Neuronal stem cell (in vitro differentiated cells): ENCODE results near the gene PIGL.
"Not testable (repeated sequence)": the region's sequence is repeated elsewhere in the genome, so short reads cannot be mapped to it uniquely, and the experiment has no call there.

Experiments used
- DNase-seq: peaks from one replicate; pipeline ENCODE4 v3.0.0-alpha.2; 2013; ENCODE audit warnings: low spot score
- H2AFZ ChIP-seq: one replicate; pipeline ENCODE4 v1.6.1; 2013; ENCODE audit warnings: mild to moderate bottlenecking, low read length, inconsistent platforms
- H2AK5ac ChIP-seq: 2 replicates; pipeline ENCODE4 v1.6.1; 2013; ENCODE audit warnings: low read depth, mild to moderate bottlenecking, inconsistent platforms, low read length, moderate library complexity, mixed read lengths
- H2BK120ac ChIP-seq: 2 replicates; pipeline ENCODE4 v1.6.1; 2013; ENCODE audit warnings: low read depth, mild to moderate bottlenecking, inconsistent platforms, low read length, moderate library complexity, mixed read lengths
- H2BK12ac ChIP-seq: one replicate; pipeline ENCODE4 v1.6.1; 2013; ENCODE audit warnings: low read length, inconsistent platforms
- H2BK15ac ChIP-seq: 2 replicates; pipeline ENCODE4 v1.6.1; 2013; ENCODE audit warnings: mild to moderate bottlenecking, low read length, inconsistent platforms, mixed read lengths
- H2BK5ac ChIP-seq: one replicate; pipeline ENCODE4 v1.6.1; 2013; ENCODE audit warnings: inconsistent platforms, mild to moderate bottlenecking, low read length, moderate library complexity
- H3K14ac ChIP-seq: one replicate; pipeline ENCODE4 v1.6.1; 2013; ENCODE audit warnings: low read length, inconsistent platforms
- H3K18ac ChIP-seq: 2 replicates; pipeline ENCODE4 v1.6.1; 2013; ENCODE audit warnings: low read length, inconsistent platforms
- H3K23ac ChIP-seq: 2 replicates; pipeline ENCODE4 v1.6.1; 2013; ENCODE audit warnings: low read depth, mild to moderate bottlenecking, mixed read lengths, low read length, inconsistent platforms; ENCODE audit not compliant: poor library complexity
- H3K27ac ChIP-seq: replicated peaks from 3 replicates; pipeline ENCODE4 v1.5.1; 2013; ENCODE audit warnings: low read length, inconsistent platforms
- H3K27me3 ChIP-seq, 3 experiments: 2 replicates each; pipeline ENCODE4 v1.6.1; 2013; ENCODE audit warnings: low read length in 3 of 3, mild to moderate bottlenecking in 2 of 3, inconsistent platforms in 1 of 3, low read depth in 1 of 3, mixed read lengths in 1 of 3, moderate library complexity in 1 of 3; ENCODE audit not compliant: control insufficient read depth in 3 of 3, insufficient read depth in 3 of 3
- H3K36me3 ChIP-seq, 2 donors: replicated peaks in 1 of 2; 2 replicates each; pipeline ENCODE4 v1.6.1; 2013; ENCODE audit warnings: low read length in 2 of 2; ENCODE audit not compliant: control insufficient read depth in 2 of 2, insufficient read depth in 2 of 2
- H3K4ac ChIP-seq: 2 replicates; pipeline ENCODE4 v1.6.1; 2013; ENCODE audit warnings: inconsistent platforms, mild to moderate bottlenecking, low read length, moderate library complexity
- H3K4me1 ChIP-seq, 2 donors: 1 replicate in 1 of 2; 2 replicates in 1 of 2; pipeline ENCODE4 v1.6.1; 2013; ENCODE audit warnings: low read length in 2 of 2, low read depth in 1 of 2; ENCODE audit not compliant: control insufficient read depth in 2 of 2, insufficient read depth in 1 of 2
- H3K4me2 ChIP-seq: one replicate; pipeline ENCODE4 v1.6.1; 2013; ENCODE audit warnings: mild to moderate bottlenecking, low read length, inconsistent platforms; ENCODE audit not compliant: insufficient read depth, poor library complexity, severe bottlenecking
- H3K4me3 ChIP-seq, 2 donors: 2 replicates each; pipeline ENCODE4 v1.5.1; 2013; ENCODE audit warnings: low read length in 2 of 2, mild to moderate bottlenecking in 2 of 2, inconsistent platforms in 1 of 2, moderate library complexity in 1 of 2
- H3K79me1 ChIP-seq: one replicate; pipeline ENCODE4 v1.6.1; 2013; ENCODE audit warnings: low read depth, mild to moderate bottlenecking, inconsistent platforms, low read length, moderate library complexity
- H3K9ac ChIP-seq: one replicate; pipeline ENCODE4 v1.6.1; 2013; ENCODE audit warnings: mild to moderate bottlenecking, low read depth, low read length, inconsistent platforms; ENCODE audit not compliant: poor library complexity
- H3K9me3 ChIP-seq, 2 donors: replicated peaks in 1 of 2; 2 replicates each; pipeline versions ENCODE3 to v1.6.1; 2013; ENCODE audit warnings: low read length in 2 of 2, mild to moderate bottlenecking in 2 of 2, inconsistent platforms in 1 of 2, low read depth in 1 of 2, mixed read lengths in 1 of 2, moderate library complexity in 1 of 2; ENCODE audit not compliant: control insufficient read depth in 2 of 2, insufficient read depth in 1 of 2
- H4K8ac ChIP-seq: one replicate; pipeline ENCODE4 v1.6.1; 2013; ENCODE audit warnings: low read depth, mild to moderate bottlenecking, inconsistent platforms, low read length, moderate library complexity
- H4K91ac ChIP-seq: one replicate; pipeline ENCODE4 v1.6.1; 2013; ENCODE audit warnings: low read length, low read depth, mild to moderate bottlenecking, inconsistent platforms; ENCODE audit not compliant: poor library complexity
- WGBS, 2 donors: extraction: QIAGEN DNeasy Blood & Tissue Kit; methylation state at CpG; one replicate each; pipeline ENCODE4 v1.1.7; 2013; ENCODE audit warnings: missing lambda C conversion rate in 2 of 2, mixed read lengths in 1 of 2; ENCODE audit not compliant: insufficient read length in 2 of 2, insufficient replicate concordance in 1 of 2; ENCODE audit errors: extremely low coverage in 2 of 2; 5-methylcytosine and 5-hydroxymethylcytosine counted together

The PIGL gene

DNA sequence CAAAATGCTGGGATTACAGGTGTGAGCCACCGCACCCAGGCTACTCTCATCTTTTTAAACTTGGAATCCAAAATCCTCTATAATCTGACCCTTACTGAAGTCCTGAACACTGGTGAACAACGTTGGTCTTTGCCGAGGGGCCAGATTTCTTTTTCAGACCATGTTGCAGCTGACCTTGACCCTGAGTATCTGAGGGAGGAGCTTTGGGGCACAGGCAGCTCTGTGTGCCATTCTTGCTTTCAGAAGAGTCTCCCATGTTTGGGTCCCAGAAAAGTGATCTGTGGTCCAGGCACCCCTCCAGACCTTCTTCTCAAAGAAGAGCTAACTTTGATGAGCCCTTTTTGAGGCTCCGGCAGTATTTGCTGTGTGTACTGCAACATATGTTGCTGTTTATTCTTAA, 85.8 kb downstream of the PIGL start:
- H2BK12ac ChIP-seq, result no peak overlapping the region
- H2BK120ac ChIP-seq, result no peak overlapping the region
- no peaks in the 10 kb centered on the region for H3K27me3 ChIP-seq
- H4K91ac ChIP-seq, result no peak overlapping the region
- no peak overlapping the region for H3K18ac ChIP-seq
- no peak overlapping the region for H4K8ac ChIP-seq
- DNase-seq, result no peak
- H2AFZ ChIP-seq, result no peak overlapping the region
- no peak overlapping the region for H2BK15ac ChIP-seq
- no peak overlapping the region for H3K9ac ChIP-seq
- peaks cover 4% of the 10 kb centered on the region for H3K79me1 ChIP-seq
- no peaks in the 10 kb centered on the region for H3K9me3 ChIP-seq
- no peak overlapping the region for H2BK5ac ChIP-seq
- H3K27ac ChIP-seq, result no peak overlapping the region
- H3K4ac ChIP-seq, result no peak overlapping the region
- H3K23ac ChIP-seq, result no peak overlapping the region
- no peak overlapping the region for H3K14ac ChIP-seq
- WGBS, 2 donors, result no CpG with 5 or more reads among the region's 4 CpGs
- no peak overlapping the region for H3K4me3 ChIP-seq
- no peak overlapping the region for H2AK5ac ChIP-seq
- H3K4me2 ChIP-seq, result no peak overlapping the region
- H3K4me1 ChIP-seq, result no peaks in the 10 kb centered on the region
- peaks cover 6 to 23% of the 10 kb centered on the region in 2 donors for H3K36me3 ChIP-seq

DNA sequence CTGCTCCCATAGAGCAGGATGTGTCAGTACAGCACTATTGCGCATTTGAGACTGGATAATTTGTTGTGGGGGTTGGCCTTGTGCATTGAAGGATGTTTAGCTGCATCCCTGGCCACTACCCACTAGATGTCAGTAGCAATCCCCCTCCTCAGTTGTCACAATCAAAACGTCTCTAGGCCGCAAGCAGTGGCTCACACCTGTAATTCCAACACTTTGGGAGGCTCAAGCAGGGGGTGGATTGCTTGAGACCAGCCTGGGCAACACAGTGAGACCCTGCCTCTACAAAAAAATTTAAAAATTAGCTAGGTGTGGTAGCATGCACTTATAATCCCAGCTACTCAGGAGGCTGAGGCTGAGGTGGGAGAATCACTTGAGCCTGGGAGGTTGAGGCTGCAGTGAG, 87.8 kb downstream of the PIGL start:
- H3K9ac ChIP-seq, result no peak overlapping the region
- peaks cover 4% of the 10 kb centered on the region for H3K79me1 ChIP-seq
- no peak overlapping the region for H2BK15ac ChIP-seq
- H3K18ac ChIP-seq, result no peak overlapping the region
- no peak overlapping the region for H2AFZ ChIP-seq
- no peak overlapping the region for H3K23ac ChIP-seq
- H3K9me3 ChIP-seq, result no peaks in the 10 kb centered on the region
- H4K8ac ChIP-seq, result no peak overlapping the region
- H3K4me3 ChIP-seq, result no peak overlapping the region
- H4K91ac ChIP-seq, result no peak overlapping the region
- no CpG with 5 or more reads among the region's 3 CpGs for WGBS, 2 donors
- no peak overlapping the region for H3K4me2 ChIP-seq
- no peak overlapping the region for H2BK120ac ChIP-seq
- no peak overlapping the region for H3K14ac ChIP-seq
- no peak overlapping the region for H3K4ac ChIP-seq
- H3K4me1 ChIP-seq, result no peaks in the 10 kb centered on the region
- DNase-seq, result no peak
- H3K27ac ChIP-seq, result no peak overlapping the region
- H2BK5ac ChIP-seq, result no peak overlapping the region
- H3K27me3 ChIP-seq, result no peaks in the 10 kb centered on the region
- H3K36me3 ChIP-seq, result peaks cover 6 to 19% of the 10 kb centered on the region in 2 donors
- no peak overlapping the region for H2AK5ac ChIP-seq
- H2BK12ac ChIP-seq, result no peak overlapping the region

DNA sequence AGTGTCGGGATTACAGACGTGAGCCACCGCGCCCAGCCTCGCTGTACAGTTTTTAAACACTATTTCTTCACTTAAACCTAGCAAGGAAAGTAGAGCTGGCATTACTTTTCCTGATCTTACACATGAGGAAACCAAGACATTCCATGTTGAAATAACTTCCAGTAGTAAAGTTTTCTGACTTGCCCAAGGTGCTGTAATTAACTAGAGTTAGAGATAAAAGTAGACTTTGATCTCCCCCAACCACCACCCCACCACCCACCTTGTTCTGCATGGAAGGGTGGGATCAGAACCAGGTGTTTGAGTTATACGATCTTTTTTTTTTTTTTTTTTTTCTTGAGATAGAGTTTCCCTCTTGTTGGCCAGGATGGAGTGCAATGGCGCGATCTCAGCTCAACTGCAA, 89.2 kb downstream of the PIGL start:
- H3K4me3 ChIP-seq, result no peak overlapping the region
- H3K27ac ChIP-seq, result no peak overlapping the region
- WGBS, 2 donors, result no CpG with 5 or more reads among the region's 8 CpGs
- H3K9me3 ChIP-seq, result no peaks in the 10 kb centered on the region
- no peaks in the 10 kb centered on the region for H3K4me1 ChIP-seq
- H3K14ac ChIP-seq, result no peak overlapping the region
- H2AK5ac ChIP-seq, result no peak overlapping the region
- H2BK5ac ChIP-seq, result no peak overlapping the region
- no peaks in the 10 kb centered on the region for H3K27me3 ChIP-seq
- H3K36me3 ChIP-seq, result peaks cover 6 to 15% of the 10 kb centered on the region in 2 donors
- no peak overlapping the region for H2BK12ac ChIP-seq
- H2BK120ac ChIP-seq, result no peak overlapping the region
- H3K23ac ChIP-seq, result no peak overlapping the region
- H2BK15ac ChIP-seq, result no peak overlapping the region
- H3K9ac ChIP-seq, result no peak overlapping the region
- H2AFZ ChIP-seq, result no peak overlapping the region
- no peak overlapping the region for H3K4me2 ChIP-seq
- DNase-seq, result no peak
- H3K18ac ChIP-seq, result no peak overlapping the region
- no peak overlapping the region for H4K8ac ChIP-seq
- peaks cover 4% of the 10 kb centered on the region for H3K79me1 ChIP-seq
- no peak overlapping the region for H3K4ac ChIP-seq
- H4K91ac ChIP-seq, result no peak overlapping the region

DNA sequence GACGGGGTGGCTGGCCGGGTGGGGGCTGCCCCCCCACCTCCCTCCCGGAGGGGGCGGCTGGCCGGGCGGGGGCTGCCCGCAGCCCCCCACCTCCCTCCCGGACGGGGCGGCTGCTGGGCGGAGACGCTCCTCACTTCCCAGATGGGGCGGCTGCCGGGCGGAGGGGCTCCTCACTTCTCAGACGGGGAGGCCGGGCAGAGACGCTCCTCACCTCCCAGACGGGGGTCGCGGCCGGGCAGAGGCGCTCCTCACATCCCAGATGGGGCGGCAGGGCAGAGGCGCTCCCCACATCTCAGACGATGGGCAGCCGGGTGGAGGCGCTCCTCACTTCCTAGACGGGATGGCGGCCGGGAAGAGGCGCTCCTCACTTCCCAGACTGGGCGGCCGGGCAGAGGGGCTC, 95.1 kb downstream of the PIGL start:
- WGBS, 2 donors, result no CpG with 5 or more reads among the region's 34 CpGs
- not testable (repeated sequence) for DNase-seq, H2BK12ac ChIP-seq

More for the DNA sequence above, 95.1 kb downstream of the PIGL start:
- H3K27me3 ChIP-seq, H3K18ac ChIP-seq, H3K4me1 ChIP-seq, H3K9ac ChIP-seq, H3K9me3 ChIP-seq, H3K27ac ChIP-seq, H3K4ac ChIP-seq, H3K23ac ChIP-seq, H4K8ac ChIP-seq, H3K4me3 ChIP-seq, H2BK120ac ChIP-seq, H2AFZ ChIP-seq, H3K4me2 ChIP-seq, H4K91ac ChIP-seq, H3K14ac ChIP-seq, H3K79me1 ChIP-seq, H2AK5ac ChIP-seq, H2BK5ac ChIP-seq, H2BK15ac ChIP-seq: not testable (repeated sequence)
- peaks cover 2 to 27% of the 10 kb centered on the region in 2 donors for H3K36me3 ChIP-seq
